ENCODE measurements around the gene UTP14C.

DNA sequence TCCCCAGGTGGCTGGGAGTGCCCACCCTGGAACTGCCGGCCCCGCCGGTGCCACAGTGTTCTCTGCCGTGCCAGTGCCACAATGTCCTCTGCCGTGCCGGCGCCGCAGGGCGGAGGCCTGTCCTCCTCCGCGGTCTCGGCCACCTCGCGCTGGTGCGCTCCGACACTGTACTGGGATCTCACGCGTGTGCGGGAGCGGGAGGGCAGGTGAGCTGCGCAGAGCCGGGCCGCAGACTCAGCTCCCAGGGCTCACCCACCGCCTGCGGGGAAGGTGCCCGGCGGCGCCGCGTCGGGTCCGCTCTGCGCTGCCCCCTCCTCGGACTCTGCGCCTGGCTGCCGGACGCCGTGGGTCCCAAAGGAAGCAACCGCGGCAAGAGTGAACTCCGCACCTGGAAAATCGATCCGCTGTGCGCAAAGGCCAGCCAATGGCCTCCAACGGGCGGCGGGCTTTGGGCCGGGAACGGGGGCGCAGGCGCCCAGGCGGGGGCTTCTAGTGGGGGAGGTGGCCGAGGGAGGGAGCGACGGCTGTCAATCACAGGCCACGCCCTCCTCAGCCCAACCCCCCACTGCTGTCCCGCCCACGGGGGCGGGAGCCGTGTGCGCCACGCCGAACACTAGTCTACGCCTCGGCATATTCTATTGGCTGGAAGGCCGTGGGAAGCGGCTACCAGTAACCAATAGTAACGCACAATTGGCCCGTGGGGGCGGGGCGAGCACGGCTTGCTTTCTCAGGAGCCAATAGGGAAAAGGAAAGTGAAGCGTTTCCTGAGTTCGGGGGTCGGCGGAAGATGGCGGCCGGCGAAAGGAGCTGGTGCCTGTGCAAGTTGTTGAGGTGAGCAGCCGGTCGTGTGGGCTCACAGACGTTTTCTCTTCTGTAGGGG is 12.6 kb upstream of the UTP14C start, which contains the start of gene ALG11:
- TF ChIP-seq, protein P1, sequence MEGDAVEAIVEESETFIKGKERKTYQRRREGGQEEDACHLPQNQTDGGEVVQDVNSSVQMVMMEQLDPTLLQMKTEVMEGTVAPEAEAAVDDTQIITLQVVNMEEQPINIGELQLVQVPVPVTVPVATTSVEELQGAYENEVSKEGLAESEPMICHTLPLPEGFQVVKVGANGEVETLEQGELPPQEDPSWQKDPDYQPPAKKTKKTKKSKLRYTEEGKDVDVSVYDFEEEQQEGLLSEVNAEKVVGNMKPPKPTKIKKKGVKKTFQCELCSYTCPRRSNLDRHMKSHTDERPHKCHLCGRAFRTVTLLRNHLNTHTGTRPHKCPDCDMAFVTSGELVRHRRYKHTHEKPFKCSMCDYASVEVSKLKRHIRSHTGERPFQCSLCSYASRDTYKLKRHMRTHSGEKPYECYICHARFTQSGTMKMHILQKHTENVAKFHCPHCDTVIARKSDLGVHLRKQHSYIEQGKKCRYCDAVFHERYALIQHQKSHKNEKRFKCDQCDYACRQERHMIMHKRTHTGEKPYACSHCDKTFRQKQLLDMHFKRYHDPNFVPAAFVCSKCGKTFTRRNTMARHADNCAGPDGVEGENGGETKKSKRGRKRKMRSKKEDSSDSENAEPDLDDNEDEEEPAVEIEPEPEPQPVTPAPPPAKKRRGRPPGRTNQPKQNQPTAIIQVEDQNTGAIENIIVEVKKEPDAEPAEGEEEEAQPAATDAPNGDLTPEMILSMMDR (IDR thresholded peaks at IDR 0.05; ENCODE audit: extremely low read depth in 1 of 2, insufficient read depth in 1 of 2, low read depth in 1 of 2, low read length in 2 of 2), result no peak
- TF ChIP-seq MYC (IDR thresholded peaks at IDR 0.05; ENCODE audit: low read depth, low read length), result no peak
- TF ChIP-seq POLR2AphosphoS5 (IDR thresholded peaks at IDR 0.05; ENCODE audit: insufficient read depth, low read depth, low read length), result peak; percentile 66

Measured in endothelial cell of umbilical vein (primary cell).